Sigmoid colon (tissue), 7 donors: ENCODE results near the gene COPS4. TPM values are rescaled to one million over a fixed set of nuclear protein-coding genes. Genes with fewer than 3 reads are reported as not detected.

Source experiments
- DNase-seq: peaks from one replicate; pipeline ENCODE4 v3.0.0-alpha.2; 2019
- H3K27ac ChIP-seq, 4 donors: fragments of 200-600 bp; sonication (generic); one replicate each; pipeline ENCODE4 v1.5.1; 2016 to 2019; ENCODE audit warnings: mild to moderate bottlenecking in 1 of 4
- H3K27me3 ChIP-seq, 3 donors: fragments of 200-600 bp; sonication (generic); one replicate each; pipeline ENCODE4 v1.5.1; 2019; ENCODE audit warnings: mild to moderate bottlenecking in 1 of 3
- H3K36me3 ChIP-seq, 4 donors: fragments of 200-600 bp; sonication (generic); one replicate each; pipeline ENCODE4 v1.5.1; 2016 to 2019
- H3K4me1 ChIP-seq, 4 donors: fragments of 200-600 bp; sonication (generic); one replicate each; pipeline ENCODE4 v1.5.1; 2017 to 2019
- H3K4me3 ChIP-seq, 4 donors: fragments of 200-600 bp; sonication (generic); one replicate each; pipeline ENCODE4 v1.5.1; 2017 to 2019; ENCODE audit warnings: mild to moderate bottlenecking in 2 of 4, moderate library complexity in 1 of 4
- H3K9me3 ChIP-seq, 4 donors: fragments of 200-600 bp in 3 of 4; sonication (generic) in 3 of 4; one replicate each; pipeline versions ENCODE4 v1.5.1 to v1.6.1; 2013 to 2019
- CTCF ChIP-seq, 4 experiments: fragments of 450-650 bp in 3 of 4; fragments of 200-600 bp in 1 of 4; IDR thresholded peaks; one replicate each; pipeline ENCODE4 v1.5.1; 2016 to 2019; ENCODE audit warnings: antibody characterized with exemption in 4 of 4, mild to moderate bottlenecking in 3 of 4, moderate library complexity in 2 of 4
- EP300 ChIP-seq, 4 donors: sonication (generic); formaldehyde crosslinking; IDR thresholded peaks; one replicate each; pipeline ENCODE4 v1.6.1; 2017; ENCODE audit warnings: antibody characterized with exemption in 4 of 4
- POLR2A ChIP-seq, 2 donors: fragments of 450-650 bp; IDR thresholded peaks; one replicate each; pipeline ENCODE4 v1.6.1; 2016; ENCODE audit warnings: antibody characterized with exemption in 2 of 2, mild to moderate bottlenecking in 2 of 2, moderate library complexity in 2 of 2
- POLR2AphosphoS5 ChIP-seq, 4 donors: sonication (generic); formaldehyde crosslinking; IDR thresholded peaks; one replicate each; pipeline ENCODE4 v1.6.1; 2017; ENCODE audit warnings: antibody characterized with exemption in 4 of 4
- WGBS, 2 donors: extraction: QIAGEN DNeasy Blood & Tissue Kit; methylation state at CpG; one replicate each; pipeline ENCODE4 v1.1.7; 2013; 5-methylcytosine and 5-hydroxymethylcytosine counted together
- intact Hi-C: fragments of 100-400 bp; cut with DNase I; formaldehyde crosslinking; loops from one replicate; pipeline ENCODE4 v1.15.1; 2023
- polyA plus RNA-seq, 3 donors: library from polyadenylated mRNA; stranded (reverse); fragments of 200-250 nt; gene quantifications; one replicate each; pipeline ENCODE4 v1.2.3, GENCODE V29; 2013
- total RNA-seq, 4 donors: library from RNA; depleted of rRNA; stranded (reverse); fragments of >200 nt; gene quantifications; one replicate each; pipeline ENCODE4 v1.1.0, GENCODE V29; 2016
- donor health status: healthy with polysubstance abuse.
- donor health status: Bipolar disorder and iron deficiency.
- donor health status: healthy.

Gene COPS4
- total and polyA plus RNA-seq, 7 donors = 28.9 to 64.6 (median 33.0) TPM

GRCh38 chr4:83104991-83105390 is 70.0 kb downstream of the COPS4 start:
- 92 to 97% methylated on average over 7 of the region's 7 CpGs for WGBS, 2 donors

GRCh38 chr4:83107631-83108030 is 72.6 kb downstream of the COPS4 start:
- no peak for TF ChIP-seq EP300 (IDR thresholded peaks at IDR 0.05)
- TF ChIP-seq POLR2AphosphoS5 (IDR thresholded peaks at IDR 0.05) = no peak
- TF ChIP-seq CTCF (IDR thresholded peaks at IDR 0.05) = no peak
- no peaks in the 10 kb centered on the region for H3K9me3 ChIP-seq
- H3K4me3 ChIP-seq = no peak overlapping the region
- 85 to 93% methylated on average over 9 of the region's 9 CpGs for WGBS, 2 donors
- H3K4me1 ChIP-seq = peaks cover 0 to 12% (median 7%) of the 10 kb centered on the region in 4 donors
- H3K27ac ChIP-seq = no peak overlapping the region
- H3K27me3 ChIP-seq = no peaks in the 10 kb centered on the region
- intact Hi-C loops = no loop called here
- no peaks in the 10 kb centered on the region for H3K36me3 ChIP-seq
- no peak for DNase-seq

More at GRCh38 chr4:83104991-83105390, 70.0 kb downstream of the COPS4 start:
- Histone ChIP-seq H3K4me1 (peaks cover 0 to 6% (median 3%) of the 10 kb centered on the region in 4 donors), H3K36me3 (no peaks in the 10 kb centered on the region), H3K27ac (no peak overlapping the region), H3K9me3 (no peaks in the 10 kb centered on the region), H3K4me3 (no peak overlapping the region), H3K27me3 (no peaks in the 10 kb centered on the region)
- no peak for DNase-seq
- intact Hi-C loops = no loop called here
- TF ChIP-seq EP300 (IDR thresholded peaks at IDR 0.05) (no peak), POLR2AphosphoS5 (IDR thresholded peaks at IDR 0.05) (no peak), POLR2A (IDR thresholded peaks at IDR 0.05) (no peak), CTCF (IDR thresholded peaks at IDR 0.05) (no peak)

- WGBS, 2 donors = 77 to 92% methylated on average over 26 of the region's 26 CpGs
- Histone ChIP-seq H3K36me3 (no peaks in the 10 kb centered on the region), H3K4me3 (no peak overlapping the region), H3K27ac (no peak overlapping the region), H3K9me3 (no peaks in the 10 kb centered on the region), H3K27me3 (no peaks in the 10 kb centered on the region), H3K4me1 (peaks cover 0 to 12% (median 7%) of the 10 kb centered on the region in 4 donors)
- TF ChIP-seq POLR2A (IDR thresholded peaks at IDR 0.05) (no peak), POLR2AphosphoS5 (IDR thresholded peaks at IDR 0.05) (no peak), CTCF (IDR thresholded peaks at IDR 0.05) (no peak), EP300 (IDR thresholded peaks at IDR 0.05) (no peak)
- DNase-seq = no peak
- intact Hi-C loops = no loop called here
Observed at GRCh38 chr4:83108101-83108861, 73.3 kb downstream of the COPS4 start.

- no peaks in the 10 kb centered on the region for H3K27me3 ChIP-seq
- WGBS, 2 donors = 1% methylated on average over 64 of the region's 64 CpGs
- TF ChIP-seq POLR2AphosphoS5 (IDR thresholded peaks at IDR 0.05) (no peak), CTCF (IDR thresholded peaks at IDR 0.05) (no peak), POLR2A (IDR thresholded peaks at IDR 0.05) (no peak), EP300 (IDR thresholded peaks at IDR 0.05) (no peak)
- peak overlapping the region; percentile 35 to 67 (median 56) for H3K4me3 ChIP-seq
- H3K27ac ChIP-seq = peak overlapping the region; percentile 37 to 65 (median 44)
- intact Hi-C loops = loop anchor here (5.0 kb wide), 1 partner anchor 37 kb away; no protein-coding TSS in a partner anchor
- H3K9me3 ChIP-seq = no peaks in the 10 kb centered on the region
- no peaks in the 10 kb centered on the region for H3K36me3 ChIP-seq
- H3K4me1 ChIP-seq = peaks cover 0 to 12% (median 7%) of the 10 kb centered on the region in 4 donors
- DNase-seq = peak; percentile 68
Observed at GRCh38 chr4:83109480-83110222, 74.7 kb downstream of the COPS4 start.
